ENCODE data around the gene SCAMP4. TPM values are rescaled to one million over a fixed set of nuclear protein-coding genes. Genes with fewer than 3 reads are reported as not detected.

SCAMP4 gene
- total RNA-seq, 1 donor from 2014 or later = 65.0 TPM

GRCh38 chr19:1912760-1913505 lies 7.7 kb downstream of the SCAMP4 start:
- TF ChIP-seq CTCF (IDR thresholded peaks at IDR 0.05) = no peak
- no peak for DNase-seq
- no peak overlapping the region for H3K27ac ChIP-seq

GRCh38 chr19:1913781-1914577 lies 8.8 kb downstream of the SCAMP4 start:
- Histone ChIP-seq H3K9me3 (no peaks in the 10 kb centered on the region), H3K4me1 (peaks cover 19% of the 10 kb centered on the region), H3K36me3 (peaks cover 49% of the 10 kb centered on the region), H3K27ac (no peak overlapping the region), H3K4me3 (no peak overlapping the region), H3K27me3 (ENCODE audit: low read depth) (no peaks in the 10 kb centered on the region)
- no peak for DNase-seq
- no peak for TF ChIP-seq CTCF (IDR thresholded peaks at IDR 0.05)
- no peak for ATAC-seq
- intact Hi-C loops (cut with DNase I) = no loop called here

More at GRCh38 chr19:1912760-1913505, 7.7 kb downstream of the SCAMP4 start:
- Histone ChIP-seq H3K27me3 (ENCODE audit: low read depth) (no peaks in the 10 kb centered on the region), H3K36me3 (peaks cover 39% of the 10 kb centered on the region), H3K4me3 (no peak overlapping the region), H3K9me3 (no peaks in the 10 kb centered on the region), H3K4me1 (peaks cover 28% of the 10 kb centered on the region)
- intact Hi-C loops (cut with DNase I) = no loop called here
- ATAC-seq = no peak

- H3K4me3 ChIP-seq = no peak overlapping the region
- no peak for ATAC-seq
- no peaks in the 10 kb centered on the region for H3K27me3 ChIP-seq (ENCODE audit: low read depth)
- TF ChIP-seq CTCF (IDR thresholded peaks at IDR 0.05) = no peak
- H3K36me3 ChIP-seq = peaks cover 58% of the 10 kb centered on the region
- peaks cover 10% of the 10 kb centered on the region for H3K4me1 ChIP-seq
- no peak for DNase-seq
- no peak overlapping the region for H3K27ac ChIP-seq
- intact Hi-C loops (cut with DNase I) = no loop called here
- no peaks in the 10 kb centered on the region for H3K9me3 ChIP-seq
These were observed 9.7 kb downstream of the SCAMP4 start for GRCh38 chr19:1914826-1915341.

- no peaks in the 10 kb centered on the region for H3K4me1 ChIP-seq
- H3K36me3 ChIP-seq = peaks cover 75% of the 10 kb centered on the region
- no peaks in the 10 kb centered on the region for H3K27me3 ChIP-seq (ENCODE audit: low read depth)
- no peak overlapping the region for H3K27ac ChIP-seq
- DNase-seq (no peak), ATAC-seq (no peak)
- intact Hi-C loops (cut with DNase I) = no loop called here
- no peaks in the 10 kb centered on the region for H3K9me3 ChIP-seq
- H3K4me3 ChIP-seq = no peak overlapping the region
- no peak for TF ChIP-seq CTCF (IDR thresholded peaks at IDR 0.05)
These were observed 11.9 kb downstream of the SCAMP4 start for GRCh38 chr19:1917146-1917545.

- Histone ChIP-seq H3K4me1 (no peaks in the 10 kb centered on the region), H3K4me3 (no peak overlapping the region), H3K27ac (no peak overlapping the region), H3K9me3 (no peaks in the 10 kb centered on the region), H3K27me3 (ENCODE audit: low read depth) (no peaks in the 10 kb centered on the region), H3K36me3 (peaks cover 68% of the 10 kb centered on the region)
- no peak for TF ChIP-seq CTCF (IDR thresholded peaks at IDR 0.05)
- intact Hi-C loops (cut with DNase I) = no loop called here
- ATAC-seq (no peak), DNase-seq (no peak)
These were observed 12.7 kb downstream of the SCAMP4 start for GRCh38 chr19:1917926-1918325.
